ENCODE results near the gene ZNF496.

Gene ZNF496

DNA sequence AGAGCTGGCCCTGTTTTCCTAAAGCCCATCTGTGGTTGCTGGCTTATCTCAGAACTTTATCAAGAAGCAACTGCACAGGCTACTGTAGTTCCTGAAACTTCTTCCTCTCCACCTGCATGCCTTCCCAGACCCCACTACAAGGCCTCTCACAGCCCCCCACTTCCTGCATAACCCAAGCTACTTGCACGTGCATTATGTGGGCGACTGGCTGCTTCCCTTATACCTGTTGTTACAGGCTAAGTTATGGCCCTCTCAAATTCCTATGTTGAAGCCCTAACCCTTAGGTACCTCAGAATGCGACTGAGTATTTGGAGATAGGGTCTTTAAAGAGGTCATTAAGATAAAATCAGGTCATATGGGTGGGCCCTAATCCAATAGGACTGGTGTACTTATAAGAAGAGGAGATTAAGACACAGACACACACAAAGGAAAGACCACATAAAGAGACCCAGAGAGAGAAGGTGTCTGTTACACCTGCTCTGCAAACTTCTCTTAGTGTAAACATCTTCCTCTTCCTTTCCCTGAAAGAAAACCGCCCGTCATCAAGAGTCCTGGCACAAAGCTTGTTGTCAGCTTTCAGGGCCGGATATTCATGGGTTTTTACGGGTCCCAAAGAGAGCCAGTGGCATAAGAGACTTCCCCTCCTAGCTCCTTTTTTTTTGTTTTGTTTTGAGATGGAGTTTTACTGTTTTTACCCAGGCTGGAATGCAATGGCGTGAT is 5.1 kb downstream of the ZNF496 start:
- no peak for DNase-seq

DNA sequence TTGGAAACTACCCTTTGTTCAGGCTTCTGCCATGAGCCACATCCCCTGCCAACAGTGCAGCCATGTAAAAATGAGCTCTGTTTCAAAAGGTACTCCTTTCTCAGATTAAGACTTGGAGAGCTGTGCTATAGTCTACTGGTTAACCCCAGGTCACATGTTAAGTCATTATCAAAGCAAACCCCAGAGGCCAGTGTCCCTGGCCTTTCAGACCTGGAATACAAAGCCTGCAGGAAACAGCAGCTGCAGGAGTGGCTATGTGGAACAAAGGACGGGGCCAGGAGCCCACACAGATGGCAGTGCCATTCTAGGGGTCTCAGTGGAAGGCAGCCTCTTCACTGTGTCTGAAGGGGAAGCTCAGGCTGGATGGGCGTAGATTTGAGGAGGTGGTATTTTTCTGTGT is 6.7 kb downstream of the ZNF496 start:
- no peak for DNase-seq

DNA sequence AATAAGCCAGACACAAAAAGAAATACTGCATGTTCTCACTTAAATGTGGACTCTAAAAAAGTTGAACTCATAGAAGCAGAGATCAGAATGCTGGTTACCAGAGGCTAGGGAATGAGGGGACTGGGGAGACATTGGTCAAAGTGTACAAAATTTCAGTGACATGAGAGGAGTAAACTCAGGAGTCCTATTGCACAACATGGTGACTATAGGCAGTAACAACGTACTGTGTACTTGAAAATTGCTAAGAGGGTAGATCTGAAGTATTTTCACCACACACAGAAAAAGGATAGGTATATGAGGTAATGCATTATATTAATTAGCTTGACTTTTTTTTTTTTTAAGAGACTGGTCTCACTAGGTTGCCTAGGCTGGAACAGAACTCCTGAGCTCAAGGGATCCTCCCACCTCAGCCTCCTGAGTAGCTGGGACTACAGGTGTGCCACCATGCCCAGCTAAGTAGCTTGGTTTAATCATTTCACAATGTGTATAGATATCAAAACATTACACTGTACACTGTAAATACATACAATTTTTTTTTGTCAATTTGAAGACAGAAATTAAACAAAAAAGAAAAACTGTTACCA is 7.4 kb downstream of the ZNF496 start:
- no peak for DNase-seq

DNA sequence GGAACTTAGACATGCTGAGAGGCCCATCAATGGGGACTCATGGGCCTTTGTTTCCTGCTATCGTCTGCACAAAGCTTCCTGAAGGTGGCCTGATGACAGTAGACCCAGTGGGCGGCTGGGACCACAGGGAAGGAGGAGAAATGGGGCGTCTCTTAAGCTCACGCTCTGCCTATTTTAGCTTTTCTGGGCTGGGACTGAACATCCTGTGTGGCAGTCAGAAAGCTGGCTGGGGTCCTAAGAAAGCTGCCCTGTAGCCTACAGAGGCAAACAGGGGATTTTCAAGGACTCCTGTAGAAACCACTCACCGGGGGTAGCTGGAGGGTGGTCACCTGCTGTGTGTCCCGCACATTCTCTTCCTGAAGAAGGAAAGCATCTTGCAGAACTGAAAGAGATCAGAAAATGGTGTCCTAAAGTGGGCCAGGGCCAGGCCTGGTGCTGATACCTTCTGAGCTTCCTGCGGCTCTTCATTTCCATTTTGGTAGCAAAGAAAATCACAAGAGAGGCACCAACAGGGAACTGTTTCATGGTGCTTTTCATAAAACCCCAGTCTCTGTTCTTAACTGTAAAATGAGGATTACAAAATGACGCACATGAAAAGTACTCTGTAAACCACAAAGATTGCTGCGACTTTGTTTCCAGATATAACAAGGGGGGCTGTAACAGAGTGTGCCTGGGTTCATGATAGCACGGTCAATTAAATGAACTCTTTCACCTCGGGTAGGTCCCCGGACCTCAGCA is 8.6 kb downstream of the ZNF496 start:
- peak; percentile 65 for DNase-seq

DNA sequence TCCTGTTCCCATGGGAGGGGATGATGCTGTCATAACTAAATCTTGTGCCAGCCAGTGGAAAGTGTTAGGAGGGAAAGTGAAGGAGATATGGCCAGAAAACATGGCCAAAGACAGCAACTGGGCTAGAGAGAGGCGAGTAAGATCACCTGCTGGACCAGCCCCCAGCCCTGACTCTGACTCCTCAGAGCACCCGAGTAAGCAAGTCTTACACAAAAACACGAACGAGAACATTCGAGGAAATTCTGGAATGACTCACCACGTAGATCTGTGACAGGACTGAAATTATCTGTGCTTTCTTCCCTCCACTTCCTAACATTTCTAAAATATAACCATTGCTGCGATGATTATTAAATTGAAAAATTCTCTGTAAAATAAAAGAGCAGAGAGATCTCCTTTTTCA is 9.2 kb downstream of the ZNF496 start:
- DNase-seq: peak; percentile 55

DNA sequence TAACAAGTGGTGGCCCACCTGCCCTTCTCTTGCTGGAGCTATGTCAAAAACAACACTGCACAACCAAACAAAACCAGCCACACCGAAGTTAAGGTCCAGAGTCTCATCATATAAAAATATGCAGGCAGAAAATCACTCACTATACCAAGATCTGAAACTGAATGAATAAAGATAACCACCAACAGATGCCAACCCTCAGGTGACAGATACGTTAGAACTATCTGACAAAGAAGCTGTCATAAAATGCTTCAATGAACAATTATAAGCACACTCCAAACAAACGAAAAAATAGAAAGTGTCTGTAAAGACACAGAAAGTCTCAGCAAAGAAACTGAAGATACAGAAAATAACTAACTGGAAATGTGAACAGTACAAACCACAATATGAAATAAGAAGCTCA is 14.0 kb downstream of the ZNF496 start:
- no peak for DNase-seq

DNA sequence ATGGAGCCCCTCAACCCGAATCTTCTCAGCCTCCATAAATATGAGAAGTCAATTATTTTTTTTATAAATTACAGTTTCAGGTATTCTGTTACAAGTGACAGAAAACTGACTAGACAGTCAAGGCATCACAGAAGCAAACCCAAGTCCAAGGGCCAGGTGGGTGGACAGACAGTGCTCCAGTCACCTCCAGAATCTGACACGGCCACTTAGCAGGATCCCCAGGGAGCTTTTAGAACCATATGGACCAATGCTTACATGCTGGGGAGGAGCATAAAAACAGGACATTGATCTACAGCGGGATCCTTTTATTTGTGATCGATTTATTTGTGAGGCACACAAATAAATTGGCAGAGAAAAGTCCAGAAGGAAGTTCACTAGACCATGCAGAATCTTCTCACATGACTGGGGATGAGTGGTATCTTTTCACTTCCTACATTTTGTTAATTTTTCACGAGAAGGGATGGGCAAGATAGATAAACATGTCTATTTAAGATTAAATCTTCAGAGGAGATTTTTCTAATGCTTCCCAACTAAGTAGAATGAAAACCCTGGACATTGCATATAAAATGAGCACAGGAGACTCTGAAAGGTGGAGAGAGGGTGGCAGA is 15.0 kb downstream of the ZNF496 start:
- DNase-seq: peak; percentile 35

DNA sequence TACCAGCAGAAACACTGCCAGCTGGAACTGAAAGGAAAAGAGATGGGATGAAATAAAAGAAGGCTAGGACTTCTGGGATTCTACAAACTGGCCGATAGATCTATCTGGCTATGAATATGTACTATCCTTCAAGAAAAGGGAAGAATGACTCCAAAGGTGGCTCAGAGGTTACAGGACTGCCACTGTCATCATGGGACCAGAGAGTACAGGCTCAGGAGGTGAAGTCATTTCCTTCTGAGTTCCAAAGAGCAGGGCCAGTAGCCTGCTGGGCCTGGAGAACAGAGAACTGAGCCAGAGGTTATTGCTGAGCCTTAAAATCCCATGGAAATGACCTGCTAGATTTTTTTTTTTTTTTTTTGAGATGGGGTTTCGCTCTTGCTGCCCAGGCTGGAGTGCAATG is 27.6 kb downstream of the ZNF496 start:
- DNase-seq: peak; percentile 52

DNA sequence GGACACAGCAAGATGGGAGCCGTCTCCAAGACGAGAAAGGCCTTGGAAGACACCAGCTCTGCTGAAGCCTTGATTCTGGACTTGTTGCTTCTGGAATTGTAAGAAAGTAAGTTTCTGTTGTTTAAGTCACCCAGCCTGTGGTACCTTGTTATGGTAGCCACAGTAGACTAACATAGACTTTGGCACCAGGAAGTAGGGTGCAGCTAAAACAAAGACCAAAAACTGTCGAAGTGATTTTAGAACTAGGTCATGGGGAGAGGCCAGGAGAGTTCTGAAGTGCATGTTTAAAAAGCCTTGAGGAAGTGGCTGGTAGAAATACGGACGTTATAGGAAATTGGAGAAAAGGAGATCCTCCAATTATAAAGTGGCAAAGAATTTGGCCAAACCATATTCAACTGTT is 28.5 kb downstream of the ZNF496 start:
- DNase-seq: no peak

DNA sequence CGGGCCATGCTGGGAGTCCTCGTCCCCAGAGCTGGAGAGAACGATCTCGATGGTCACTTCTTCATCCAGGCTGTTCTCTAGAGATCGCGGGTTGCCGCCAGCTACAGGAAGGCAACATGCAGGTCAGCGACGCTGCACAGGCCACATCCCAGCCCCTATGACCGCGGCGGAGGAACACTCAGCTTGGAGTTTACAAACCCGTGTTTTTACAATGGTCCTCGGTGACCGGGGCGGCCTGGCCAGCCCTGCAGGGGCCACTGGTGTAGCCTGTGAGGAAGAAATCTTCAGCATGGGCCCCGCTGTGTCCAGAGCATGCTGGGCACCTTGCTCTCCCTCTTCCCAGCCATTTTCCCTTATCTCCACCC is 30.5 kb downstream of the ZNF496 start:
- no peak for DNase-seq

DNA sequence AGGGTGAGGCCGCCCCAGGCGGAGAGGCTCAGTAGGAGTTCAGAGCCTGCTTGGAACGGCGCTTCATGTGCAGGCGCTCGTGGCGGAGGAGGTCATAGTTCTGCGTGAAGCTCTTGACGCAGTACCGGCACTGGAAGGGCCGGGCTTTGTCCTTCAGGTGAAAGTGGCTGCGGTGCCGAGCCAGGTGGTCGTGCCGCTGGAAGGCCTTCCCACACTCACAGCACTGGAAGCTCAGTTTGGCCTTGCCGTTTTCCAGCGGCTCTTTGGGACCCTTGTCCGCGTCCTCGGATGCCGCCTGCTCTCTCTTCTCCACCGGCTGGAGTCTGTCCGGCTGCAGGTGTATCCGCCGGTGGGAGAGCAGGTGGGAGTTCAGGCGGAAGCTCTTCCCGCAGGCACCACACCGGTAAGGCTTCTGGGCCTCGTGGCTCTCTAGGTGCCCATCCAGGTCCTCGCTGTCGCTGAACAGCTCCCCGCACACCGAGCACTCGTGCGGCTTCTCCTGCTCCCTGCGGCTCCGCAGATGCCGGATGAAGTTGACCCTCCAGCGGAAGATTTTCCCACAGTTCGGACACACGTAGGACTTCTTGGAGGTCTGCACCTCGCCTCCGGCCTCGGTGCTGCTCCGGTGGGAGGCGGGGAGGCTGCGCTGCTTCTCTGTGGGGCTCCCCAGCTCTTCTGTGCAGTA is 31.0 kb downstream of the ZNF496 start:
- DNase-seq: no peak

DNA sequence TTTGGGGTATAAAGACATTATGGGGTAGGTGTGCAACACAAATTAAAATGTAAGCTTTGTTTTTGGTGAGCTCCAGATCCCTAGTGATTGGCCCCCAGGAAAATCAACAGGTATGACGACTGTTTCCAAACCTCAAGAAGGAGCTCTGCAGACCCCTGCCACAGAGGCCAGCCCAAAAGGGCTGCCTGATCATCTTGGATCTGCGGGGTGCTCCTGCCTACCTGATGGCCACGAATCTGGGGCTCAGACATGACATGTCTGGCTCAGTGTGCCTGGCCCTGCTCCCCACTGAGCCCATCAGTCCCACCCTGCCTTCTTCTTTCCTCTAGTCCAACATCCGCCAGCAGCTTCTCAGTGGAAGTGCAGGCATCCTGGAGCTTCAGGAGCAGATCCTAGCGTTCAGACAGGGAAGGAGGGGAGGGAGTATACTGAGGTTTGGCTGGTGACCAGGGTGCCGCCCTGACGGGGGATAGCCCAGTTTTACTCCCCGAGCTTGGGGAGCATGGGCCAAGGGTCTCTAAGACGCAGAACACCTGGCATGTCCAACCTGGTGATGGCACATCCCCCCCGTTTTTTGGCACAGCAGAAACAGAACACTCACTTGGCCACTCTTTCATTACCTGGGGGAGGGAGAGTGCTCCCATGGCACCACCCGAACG is 31.8 kb downstream of the ZNF496 start:
- DNase-seq: no peak

DNA sequence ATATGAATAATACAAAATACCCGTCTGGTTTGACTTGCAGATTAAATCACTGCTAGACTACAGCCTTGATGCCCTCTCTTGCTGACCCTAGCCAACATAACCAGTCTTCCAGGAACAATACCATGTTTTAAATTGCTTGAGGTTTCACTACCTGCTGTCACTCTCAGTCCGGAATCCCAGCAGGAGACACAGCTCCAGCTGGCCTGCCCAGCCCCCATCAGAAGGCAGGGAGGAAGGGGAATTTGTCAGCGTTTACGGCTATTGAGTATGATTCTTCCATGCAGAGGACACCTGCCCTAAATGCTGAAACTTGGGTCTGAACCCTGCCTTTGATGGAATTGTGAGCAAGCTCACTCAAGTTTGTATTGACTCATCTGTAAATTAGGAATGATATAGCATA is 33.0 kb downstream of the ZNF496 start:
- no peak for DNase-seq

DNA sequence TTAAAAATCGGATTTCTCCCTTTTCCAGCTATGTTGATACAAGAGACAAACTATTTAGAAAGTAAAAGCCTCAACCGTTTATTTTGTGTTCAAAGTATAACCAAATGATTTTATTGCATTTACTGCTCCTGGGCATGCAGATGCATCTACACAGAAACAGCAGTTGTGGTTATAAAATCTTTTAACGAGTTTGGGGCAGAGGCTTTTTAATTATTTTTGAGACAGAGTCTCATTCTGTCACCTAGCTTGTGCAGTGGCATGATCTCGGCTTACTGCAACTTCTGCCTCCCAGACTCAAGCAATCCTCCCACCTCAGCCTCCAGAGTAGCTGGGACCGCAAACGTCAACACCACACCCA is 33.6 kb downstream of the ZNF496 start:
- DNase-seq: no peak

DNA sequence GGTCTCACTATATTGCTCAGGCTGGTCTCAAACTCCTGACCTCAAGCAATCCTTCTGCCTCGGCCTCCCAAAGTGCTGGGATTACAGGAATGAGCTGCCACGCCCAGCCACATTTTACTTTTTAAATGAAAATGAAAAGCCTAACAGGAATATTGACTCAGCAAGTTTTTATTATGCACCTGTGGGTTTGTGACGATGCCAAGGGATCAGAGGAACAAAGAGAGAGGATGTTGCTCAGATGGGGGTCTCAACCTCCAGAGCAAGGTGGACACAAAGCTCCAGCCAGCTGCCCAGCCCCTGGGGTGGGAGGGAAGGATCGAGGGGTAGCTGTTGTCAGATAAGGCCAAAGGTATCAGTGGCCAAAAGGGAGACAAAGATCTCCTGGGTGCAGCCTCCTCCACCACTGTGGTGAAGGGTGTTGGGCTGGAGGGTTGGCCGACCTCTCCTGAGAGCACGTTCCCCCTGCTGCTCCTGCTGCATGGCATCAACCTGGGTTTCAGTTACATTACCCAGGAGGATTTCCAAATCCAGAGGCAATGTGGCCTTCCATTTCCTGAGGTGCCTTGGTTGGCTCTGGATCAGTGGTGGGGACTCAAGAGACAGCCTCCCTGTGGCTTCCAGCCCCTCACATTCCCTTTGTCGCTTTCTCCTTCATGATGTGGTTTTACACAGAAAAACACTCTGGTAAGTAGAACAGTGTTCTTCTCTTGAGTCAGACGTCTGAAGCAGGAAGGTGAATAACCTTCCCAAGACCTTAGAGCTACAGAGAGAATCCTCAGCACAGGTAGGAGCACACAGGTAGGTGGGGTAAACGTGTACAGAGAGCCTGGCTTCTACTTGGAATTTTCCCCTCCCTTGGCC is 34.2 kb downstream of the ZNF496 start:
- no peak for DNase-seq

DNA sequence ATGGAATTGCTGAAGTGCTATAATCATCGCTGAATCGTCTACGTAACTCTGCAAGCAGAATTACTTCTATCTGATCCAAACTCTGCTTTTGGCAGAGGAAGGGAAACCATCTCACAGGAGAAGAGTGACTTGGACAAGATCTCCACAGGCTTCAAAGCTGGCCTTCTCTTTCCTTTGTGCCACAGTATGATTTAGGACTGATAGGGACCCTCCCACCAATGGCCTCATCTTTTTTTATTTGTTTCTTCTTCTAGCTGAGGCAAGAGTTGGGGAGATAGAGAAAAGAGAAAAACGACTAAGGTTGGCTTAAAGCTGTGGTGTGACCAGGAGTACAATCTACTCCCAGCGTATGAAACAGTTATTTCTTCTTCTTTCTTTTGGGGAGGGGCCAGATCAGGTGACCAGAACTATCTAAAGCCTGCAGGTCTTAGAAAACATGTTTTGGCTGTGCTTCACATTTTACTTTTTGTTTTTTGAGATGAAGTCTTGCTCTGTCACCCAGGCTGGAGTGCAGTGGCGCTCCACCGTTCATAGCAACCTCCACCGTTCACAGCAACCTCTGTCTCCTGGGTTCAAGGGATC is 35.0 kb downstream of the ZNF496 start:
- no peak for DNase-seq

DNA sequence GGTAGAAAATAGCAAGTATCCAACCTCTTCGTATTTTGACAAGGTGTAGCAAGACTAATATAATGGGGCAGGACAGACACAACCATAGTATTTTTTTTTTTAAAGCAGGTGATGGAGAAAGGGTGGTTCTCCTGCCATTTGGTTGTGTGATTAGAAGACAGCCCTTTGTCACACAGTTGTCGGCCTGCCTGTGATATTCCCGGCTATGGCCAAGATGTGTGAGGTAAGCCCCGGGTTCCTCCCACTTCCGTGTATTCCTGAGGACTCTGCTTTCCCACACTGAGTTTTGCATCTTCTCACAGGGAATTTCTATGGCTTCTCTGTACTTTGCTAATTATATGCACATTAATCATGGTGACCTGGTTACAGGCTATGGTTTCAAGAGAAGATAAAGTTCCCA is 35.9 kb downstream of the ZNF496 start:
- no peak for DNase-seq

DNA sequence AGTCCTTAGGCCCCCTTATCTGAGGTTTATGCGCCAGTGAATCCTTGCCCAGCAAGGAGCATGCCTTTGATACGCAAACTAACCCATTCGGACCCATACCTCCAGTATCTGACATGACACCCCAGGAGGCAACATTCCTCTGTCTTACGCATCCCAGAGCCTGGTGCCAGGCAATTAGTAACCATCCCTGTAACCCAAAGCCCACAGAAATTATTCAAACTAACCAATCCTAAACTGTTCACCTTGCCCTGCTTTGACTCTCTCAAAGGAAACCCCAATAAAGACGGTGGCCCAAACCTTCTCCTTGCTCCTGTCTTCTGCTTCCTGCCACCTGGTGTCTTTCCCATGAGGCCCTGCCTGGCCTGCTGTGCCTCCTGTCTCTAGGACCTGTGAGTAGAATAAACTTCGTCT is 36.4 kb downstream of the ZNF496 start:
- DNase-seq: no peak

DNA sequence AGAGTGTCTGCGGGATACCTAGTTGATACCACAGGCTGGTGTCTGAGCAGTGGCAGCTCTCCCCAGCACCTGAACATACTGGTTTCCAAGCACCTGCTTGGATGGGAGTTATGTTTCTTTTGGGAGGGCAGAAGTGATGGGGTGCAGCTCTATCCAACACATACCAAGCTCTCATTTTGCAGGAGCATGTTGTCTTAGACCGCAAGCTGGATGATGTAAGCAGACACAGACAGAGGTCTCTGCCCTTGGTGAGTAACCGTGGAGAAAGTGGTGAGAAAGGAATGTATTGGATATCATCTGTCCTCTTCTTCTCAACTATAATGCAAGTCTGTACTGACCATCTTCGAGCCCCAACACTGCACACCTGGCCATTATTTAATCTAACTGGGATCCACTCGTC is 37.4 kb downstream of the ZNF496 start:
- no peak for DNase-seq

DNA sequence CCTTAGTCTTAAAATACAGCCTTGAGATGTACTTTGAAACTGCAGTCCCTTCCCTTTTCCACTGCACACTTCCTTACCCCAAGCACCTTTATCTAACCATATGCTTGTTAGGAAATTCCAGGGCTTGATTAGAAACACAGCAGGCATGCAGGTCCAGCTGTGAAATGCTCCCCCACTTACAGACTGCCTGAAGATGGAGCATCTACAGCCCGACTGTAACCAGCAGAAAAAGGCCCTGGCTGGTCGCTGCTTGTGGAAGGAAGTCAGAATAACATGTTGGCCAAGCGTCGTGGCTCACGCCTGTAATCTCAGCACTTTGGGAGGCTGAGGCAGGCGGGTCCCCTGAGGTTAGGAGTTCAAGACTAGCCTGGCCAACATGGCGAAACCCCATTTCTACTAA is 38.6 kb downstream of the ZNF496 start:
- DNase-seq: no peak

DNA sequence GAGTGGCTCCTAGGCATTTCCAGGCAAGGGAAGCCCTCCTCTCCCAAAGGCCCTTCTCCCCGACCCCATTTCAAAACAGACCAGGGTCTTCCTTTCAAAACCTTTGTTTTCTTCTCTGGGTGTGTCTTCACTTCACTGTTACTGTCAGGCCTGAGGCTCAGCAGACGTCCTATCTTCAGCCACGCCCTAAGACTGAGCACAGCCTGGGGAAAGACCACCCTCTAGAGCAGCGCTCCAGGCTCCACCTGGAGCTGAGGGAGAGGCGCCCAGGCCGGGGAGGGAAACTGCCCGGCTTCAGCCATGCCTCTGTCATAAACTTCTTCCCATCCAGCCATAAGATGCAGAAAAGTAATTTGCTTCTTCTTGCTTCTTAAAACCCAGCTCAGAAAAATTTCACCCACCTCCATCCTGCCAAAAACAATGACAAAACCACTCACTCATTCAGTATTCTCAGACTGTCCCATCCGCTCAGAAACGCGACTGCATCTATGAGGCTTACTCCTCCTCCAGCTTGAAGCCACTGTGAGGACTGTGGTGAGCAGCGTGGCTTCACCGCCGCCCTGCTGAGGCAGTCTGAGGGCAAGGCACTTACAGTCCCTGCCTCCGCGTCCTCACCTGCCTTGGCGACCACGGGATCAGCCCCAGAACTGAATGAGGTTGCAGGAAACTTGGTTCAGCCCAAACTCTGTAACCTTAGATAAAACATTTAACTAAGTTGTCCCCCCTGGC is 39.7 kb downstream of the ZNF496 start:
- no peak for DNase-seq

All from inflammatory macrophage treated with lipopolysaccharide for 4 hours (primary cell).